Islet of Langerhans (tissue), 1 donor: ENCODE data around the gene CCP110.

Source experiments
- FAIRE-seq: peaks from one replicate; lab custom pipeline; 2011; peaks lifted over from hg19 to GRCh38; lab: Jason Lieb, UNC

The CCP110 gene

GRCh38 chr16:19601083-19601976, 77.6 kb downstream of the CCP110 start:
- FAIRE-seq = peak; percentile 13
